C4-2B (cell line): Measurements from ENCODE around the gene ESRRG.

ENCODE experiments used
- H3K27ac ChIP-seq: fragments of 450-650 bp; 2 replicates; pipeline ENCODE4 v1.5.1; 2017
- ZFX ChIP-seq: fragments of 450-650 bp; IDR thresholded peaks from 2 replicates; pipeline ENCODE4 v1.6.1; 2017
- TF ChIP-seq, protein P1 (sequence below): fragments of 450-650 bp; conservative IDR thresholded peaks from 2 replicates; pipeline ENCODE4 v1.5.1; 2017; ENCODE audit warnings: mild to moderate bottlenecking

ESRRG gene

DNA sequence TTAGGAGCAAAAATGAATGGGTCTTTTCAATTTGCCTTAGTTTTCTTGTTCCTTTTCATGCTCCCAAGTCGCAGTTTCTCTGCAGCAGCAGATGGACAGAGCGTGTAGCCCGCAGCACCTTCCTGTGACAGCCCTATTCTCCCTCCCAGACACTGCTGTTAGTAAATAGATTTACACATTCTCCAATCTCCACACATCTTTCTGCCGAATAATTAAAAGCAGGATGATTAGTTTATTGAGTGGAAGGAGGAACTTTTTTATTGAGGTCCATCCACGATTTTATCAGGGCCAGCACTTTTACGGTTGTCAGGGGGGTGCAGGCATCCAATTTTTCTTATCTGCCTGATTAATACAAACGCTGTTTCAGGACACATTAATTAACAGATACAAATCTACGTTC, 201.8 kb downstream of the ESRRG start:
- H3K27ac ChIP-seq, result no peak overlapping the region
- TF ChIP-seq, protein P1, sequence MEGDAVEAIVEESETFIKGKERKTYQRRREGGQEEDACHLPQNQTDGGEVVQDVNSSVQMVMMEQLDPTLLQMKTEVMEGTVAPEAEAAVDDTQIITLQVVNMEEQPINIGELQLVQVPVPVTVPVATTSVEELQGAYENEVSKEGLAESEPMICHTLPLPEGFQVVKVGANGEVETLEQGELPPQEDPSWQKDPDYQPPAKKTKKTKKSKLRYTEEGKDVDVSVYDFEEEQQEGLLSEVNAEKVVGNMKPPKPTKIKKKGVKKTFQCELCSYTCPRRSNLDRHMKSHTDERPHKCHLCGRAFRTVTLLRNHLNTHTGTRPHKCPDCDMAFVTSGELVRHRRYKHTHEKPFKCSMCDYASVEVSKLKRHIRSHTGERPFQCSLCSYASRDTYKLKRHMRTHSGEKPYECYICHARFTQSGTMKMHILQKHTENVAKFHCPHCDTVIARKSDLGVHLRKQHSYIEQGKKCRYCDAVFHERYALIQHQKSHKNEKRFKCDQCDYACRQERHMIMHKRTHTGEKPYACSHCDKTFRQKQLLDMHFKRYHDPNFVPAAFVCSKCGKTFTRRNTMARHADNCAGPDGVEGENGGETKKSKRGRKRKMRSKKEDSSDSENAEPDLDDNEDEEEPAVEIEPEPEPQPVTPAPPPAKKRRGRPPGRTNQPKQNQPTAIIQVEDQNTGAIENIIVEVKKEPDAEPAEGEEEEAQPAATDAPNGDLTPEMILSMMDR, result no peak
- no peak for TF ChIP-seq ZFX

DNA sequence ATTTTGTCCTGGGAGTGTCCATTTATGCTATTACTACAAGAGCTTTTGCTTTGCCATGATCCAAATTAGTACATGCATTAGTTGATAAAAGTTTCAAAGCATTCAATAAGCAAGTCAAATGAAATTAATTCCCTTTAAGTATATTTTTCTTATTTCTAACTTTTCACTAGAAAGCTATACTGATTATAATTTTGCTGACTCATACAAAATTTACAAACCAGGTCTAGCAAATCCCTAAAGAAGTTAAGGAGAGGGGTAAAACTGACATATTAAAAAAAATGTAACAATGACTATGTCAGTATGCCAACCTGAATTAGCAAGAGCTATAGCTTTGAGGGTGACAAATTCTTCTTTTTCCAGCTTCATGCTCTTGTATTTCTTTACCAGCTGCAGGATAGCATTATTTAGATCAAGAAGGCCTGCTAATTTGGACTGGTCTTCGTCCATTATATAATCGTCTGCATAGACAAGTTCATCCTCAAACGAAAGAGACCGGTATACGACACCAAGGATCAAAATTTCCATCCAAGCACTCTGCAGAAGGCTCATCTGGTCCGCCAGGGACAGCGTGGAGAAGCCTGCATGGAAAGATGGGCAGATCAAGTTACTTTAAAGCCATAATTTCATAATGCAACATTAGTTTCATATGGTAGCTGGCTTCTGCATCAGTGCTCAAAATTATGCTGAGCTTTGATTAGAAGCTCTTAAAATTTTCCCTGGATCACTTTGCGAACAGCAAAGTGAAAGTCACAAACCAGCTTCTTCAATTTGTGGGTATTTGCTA, 204.2 kb downstream of the ESRRG start:
- TF ChIP-seq ZFX, result no peak
- TF ChIP-seq, protein P1, result no peak
- no peak overlapping the region for H3K27ac ChIP-seq

DNA sequence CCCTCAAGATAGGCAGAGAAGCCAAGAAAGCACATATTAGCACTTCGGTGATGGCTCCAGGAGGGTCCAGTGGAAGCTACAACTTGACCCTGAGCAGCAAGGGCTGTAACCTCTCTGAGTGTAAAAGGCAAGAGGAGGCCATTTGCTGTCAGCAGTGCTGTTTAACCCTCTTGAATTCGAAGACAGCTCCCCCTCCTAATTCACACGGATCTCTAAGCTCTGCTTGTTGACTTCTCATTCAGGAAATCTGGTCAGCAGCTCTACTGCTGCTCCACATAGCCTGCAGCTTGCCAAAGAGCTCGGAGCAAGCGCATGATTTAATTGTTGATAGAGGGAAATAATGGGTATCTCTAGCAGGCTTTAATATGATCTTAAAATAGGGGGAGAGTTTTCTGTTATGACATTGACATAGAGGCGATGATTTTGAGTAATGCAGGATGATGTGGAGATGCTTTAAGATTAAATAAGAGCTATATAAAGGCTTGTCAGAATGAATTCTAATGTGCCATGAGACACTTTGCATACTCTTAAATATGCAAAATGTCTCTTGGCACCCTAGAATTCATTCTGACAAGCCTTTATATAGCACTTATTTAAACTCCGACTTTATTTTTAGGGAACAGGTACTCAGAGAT, 220.6 kb downstream of the ESRRG start:
- TF ChIP-seq, protein P1, result no peak
- no peak for TF ChIP-seq ZFX

DNA sequence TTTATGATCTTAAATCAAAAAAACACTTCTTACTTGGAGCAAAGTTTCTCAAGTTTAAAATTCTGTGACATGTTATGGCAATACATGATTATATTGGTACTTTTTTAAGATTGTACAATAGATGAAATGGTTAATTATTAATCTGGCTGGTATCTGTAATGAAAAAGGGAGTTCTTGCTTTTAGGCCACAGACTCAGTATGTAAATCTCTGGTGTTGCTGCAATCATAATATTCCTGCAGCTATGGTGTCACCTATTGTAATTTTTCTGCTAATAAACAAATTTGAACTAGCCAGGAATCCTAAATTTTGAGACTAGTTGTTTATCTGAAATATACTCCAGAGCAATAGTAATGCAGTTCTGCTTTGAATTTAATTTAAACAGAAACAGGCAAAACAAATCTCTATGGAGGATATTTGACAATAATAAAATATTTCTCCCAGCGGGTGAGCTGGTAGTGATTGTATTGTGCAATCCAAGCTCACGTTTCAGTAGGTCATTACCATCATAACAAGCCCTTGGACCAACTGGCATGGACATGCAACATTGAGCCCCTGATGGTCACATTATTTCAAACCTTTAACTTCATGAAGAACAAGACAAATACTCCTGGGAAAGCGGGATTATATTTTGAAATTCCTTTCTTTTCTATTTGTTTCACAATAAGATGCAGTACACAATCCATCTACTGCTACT, 222.8 kb downstream of the ESRRG start:
- no peak for TF ChIP-seq ZFX
- TF ChIP-seq, protein P1, result no peak
- no peak overlapping the region for H3K27ac ChIP-seq

More for the DNA sequence above, 220.6 kb downstream of the ESRRG start:
- no peak overlapping the region for H3K27ac ChIP-seq

DNA sequence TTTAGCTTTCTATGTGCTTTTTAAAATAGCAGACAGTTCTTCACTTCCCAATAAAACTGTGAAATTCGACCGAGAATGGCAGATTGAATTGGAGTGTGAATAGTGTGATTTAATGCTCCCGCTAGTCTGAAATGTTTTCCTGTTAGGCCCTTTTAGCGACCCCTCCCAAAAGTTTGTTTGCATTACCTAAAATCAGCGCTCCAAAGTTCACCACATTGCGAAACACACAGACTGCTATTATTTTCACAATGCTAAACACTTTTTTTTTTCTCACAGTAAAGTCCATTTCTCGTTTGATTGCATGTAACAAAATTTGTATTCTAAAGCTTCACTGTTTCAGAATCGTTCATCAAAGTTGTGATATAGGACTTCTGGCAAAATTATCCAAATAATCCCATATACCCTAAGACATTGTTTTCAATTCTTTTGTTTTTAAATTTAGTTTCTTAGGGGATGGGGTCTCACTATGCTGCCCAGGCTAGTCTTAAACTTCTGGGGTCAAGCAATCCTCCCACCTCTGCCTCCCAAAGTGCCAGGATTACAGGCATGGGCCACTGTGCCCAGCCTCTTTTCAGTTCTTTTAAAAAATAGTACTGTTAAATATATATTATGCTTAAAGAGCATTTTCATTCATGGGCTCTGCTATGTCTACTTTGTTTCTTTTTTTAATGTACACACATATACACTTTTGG, 223.5 kb downstream of the ESRRG start:
- TF ChIP-seq, protein P1, result no peak
- no peak for TF ChIP-seq ZFX

DNA sequence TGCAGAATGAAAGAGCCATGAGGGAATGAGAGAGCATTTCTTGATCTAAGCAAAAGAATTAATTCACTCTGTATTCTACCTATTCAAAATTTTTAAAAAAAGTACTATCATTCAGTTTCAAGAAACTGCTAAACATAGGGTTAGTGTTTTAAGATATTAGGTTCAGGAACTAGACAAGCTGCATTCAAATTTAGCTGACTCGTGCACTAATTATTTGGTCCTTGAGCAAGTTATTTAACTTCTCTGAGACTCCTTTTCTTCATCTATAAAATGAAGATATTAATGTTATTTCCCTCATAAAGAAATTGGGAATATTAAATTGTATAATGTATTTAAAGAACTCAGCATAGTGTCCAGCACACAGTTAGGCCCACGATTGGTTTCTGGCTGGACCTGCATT, 225.0 kb downstream of the ESRRG start:
- H3K27ac ChIP-seq, result no peak overlapping the region
- TF ChIP-seq ZFX, result no peak
- TF ChIP-seq, protein P1, result no peak

More for the DNA sequence above, 223.5 kb downstream of the ESRRG start:
- no peak overlapping the region for H3K27ac ChIP-seq
